ENCODE data around the gene WDFY2. TPM values are rescaled to one million over a fixed set of nuclear protein-coding genes. Genes with fewer than 3 reads are reported as not detected.

WDFY2 gene
- total and polyA plus RNA-seq, 2 of the 13 experiments (the other 11 are each of a cell fraction or from before 2014, with no cell fraction given): 22.6 to 27.0 TPM

GRCh38 chr13:51764184-51765141, 180.2 kb downstream of the WDFY2 start:
- H3K27me3 ChIP-seq (ENCODE audit: control insufficient read depth in 1 of 2, insufficient read depth in 2 of 2, low read length in 2 of 2): no peaks in the 10 kb centered on the region
- peaks cover 26% of the 10 kb centered on the region for H3K4me1 ChIP-seq (ENCODE audit: insufficient read depth, low read length)
- H3K27ac ChIP-seq (ENCODE audit: extremely low read length, insufficient read depth, low read length): peak overlapping the region; percentile 63
- H3K4me3 ChIP-seq (replicated peaks in 1 of 3; ENCODE audit: insufficient read depth in 1 of 3, low read depth in 2 of 3, low read length in 3 of 3): peak overlapping the region in 1 of 3 experiments; percentile 26; a peak in 2 of 6 replicates
- ATAC-seq (peak; percentile 92), FAIRE-seq (peak; percentile 70), DNase-seq (ENCODE audit: low spot score) (peak; percentile 92)
- H3K79me2 ChIP-seq (ENCODE audit: insufficient read depth, low read length): no peaks in the 10 kb centered on the region
- peak overlapping the region; percentile 49 for H3K9ac ChIP-seq (ENCODE audit: insufficient read depth, low read depth, low read length)
- no TSS peak for BruUV-seq (replicated peaks)
- no peak overlapping the region for H2AFZ ChIP-seq (ENCODE audit: low read length)
- peak overlapping the region; percentile 70 for H3K4me2 ChIP-seq (ENCODE audit: low read depth, low read length)
- H3K36me3 ChIP-seq (replicated peaks in 1 of 2; ENCODE audit: control insufficient read depth in 1 of 2, insufficient read depth in 2 of 2, low read length in 2 of 2): peaks cover 6 to 47% of the 10 kb centered on the region in 2 experiments; a peak in 4 of 5 replicates
- POLR2A ChIA-PET: interaction anchor here (0.7 to 1.7 kb wide), 13 partner anchors 15 to 313 kb away, joined by 3 to 34 read pairs (median 4); partner anchors contain the start of gene INTS6
- CTCF ChIA-PET (ENCODE audit: low intra/inter-chr PET ratio, low total read pairs): no interaction called here
- no peaks in the 10 kb centered on the region for H4K20me1 ChIP-seq (ENCODE audit: insufficient read depth, low read length)
- no peaks in the 10 kb centered on the region for H3K9me3 ChIP-seq (ENCODE audit: low read length)
- intact Hi-C loops (cut with micrococcal nuclease; ENCODE audit: unreplicated experiment) (loop anchor here (2.0 to 5.0 kb wide), 2 partner anchors 14 to 177 kb away; no protein-coding TSS in a partner anchor), in situ Hi-C loops (cut with HindIII; ENCODE audit: extremely low pct_ligation_motif_present, low pct_unique_long_range_greater_than_20kb) (no loop called here)
- WGBS (ENCODE audit: low lambda C conversion rate): 64% methylated on average over 11 of the region's 12 CpGs
- TF ChIP-seq ZFP82 (CRISPR knock-in tag; IDR thresholded peaks at IDR 0.05; ENCODE audit: borderline replicate concordance) (no peak), PPARG (CRISPR knock-in tag; conservative IDR thresholded peaks at IDR 0.05) (peak; percentile 43; the same call in 1 of the 2 replicates), ZNF318 (CRISPR knock-in tag; IDR thresholded peaks at IDR 0.05) (no peak), THAP9 (CRISPR knock-in tag; IDR thresholded peaks at IDR 0.05; ENCODE audit: borderline replicate concordance) (peak; percentile 42; the same call in 1 of the 2 replicates), ZSCAN9 (CRISPR knock-in tag; IDR thresholded peaks at IDR 0.05; ENCODE audit: borderline replicate concordance) (0 out of 2 replicates have a peak, but pooled peaks have one; percentile 35), HDAC2 (CRISPR knock-in tag; IDR thresholded peaks at IDR 0.05) (0 out of 2 replicates have a peak, but pooled peaks have one; percentile 38), UBTF (CRISPR knock-in tag; IDR thresholded peaks at IDR 0.05) (peak; percentile 77)

Measured in HepG2 (cell line).